HG02759 (cell line): ENCODE data around the gene CCDC171.
A peak's percentile ranks its signal among the peaks of the same experiment; 100 is the strongest.

ENCODE experiments used
- ATAC-seq: cut with Tn5 transposase; IDR thresholded peaks from one replicate; pipeline ENCODE4 v1.9.1; 2021; ENCODE audit warnings: mild to moderate bottlenecking, moderate library complexity; ENCODE audit not compliant: unreplicated experiment

The CCDC171 gene

DNA sequence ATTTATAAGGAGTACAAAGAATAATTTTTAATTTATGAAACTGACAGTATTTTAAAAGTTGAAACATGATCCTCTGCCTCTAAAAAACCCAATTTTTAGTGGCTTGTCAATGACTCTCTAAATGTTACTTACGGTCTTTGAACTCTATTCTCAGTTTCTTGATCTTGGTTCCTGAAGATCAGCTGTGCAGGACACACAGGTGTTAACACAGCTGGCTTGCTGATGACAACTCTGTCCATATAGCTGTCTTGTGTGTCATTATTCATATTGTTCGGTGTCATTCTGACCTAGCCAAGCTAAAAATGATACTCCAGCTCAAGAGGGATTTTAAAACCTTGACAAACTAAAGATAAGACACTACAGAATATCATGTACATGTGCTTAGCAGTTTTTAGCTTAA is 314.5 kb downstream of the CCDC171 start:
- no peak for ATAC-seq

DNA sequence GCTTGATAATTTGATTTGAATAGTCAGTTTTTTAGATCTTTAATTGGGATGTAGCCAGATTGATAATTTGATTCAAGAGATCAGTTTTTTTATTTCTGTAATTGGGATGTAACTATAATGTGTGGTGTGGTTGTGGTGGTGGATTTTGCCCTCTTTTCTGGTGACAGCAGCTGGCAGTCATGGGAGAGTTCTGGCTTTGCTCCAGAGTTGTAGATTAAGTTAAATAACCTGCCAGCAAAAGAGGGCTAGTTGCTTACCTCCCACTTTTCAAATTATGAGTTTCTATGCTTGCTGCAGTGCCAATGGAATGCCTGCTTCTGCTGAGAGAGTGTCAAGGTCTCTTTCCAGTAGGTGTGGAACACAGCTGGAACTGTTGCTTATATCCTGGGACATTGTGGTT is 315.1 kb downstream of the CCDC171 start:
- ATAC-seq = no peak

GRCh38 chr9:15873573-15874177 is 320.8 kb downstream of the CCDC171 start:
- peak; percentile 62 for ATAC-seq

DNA sequence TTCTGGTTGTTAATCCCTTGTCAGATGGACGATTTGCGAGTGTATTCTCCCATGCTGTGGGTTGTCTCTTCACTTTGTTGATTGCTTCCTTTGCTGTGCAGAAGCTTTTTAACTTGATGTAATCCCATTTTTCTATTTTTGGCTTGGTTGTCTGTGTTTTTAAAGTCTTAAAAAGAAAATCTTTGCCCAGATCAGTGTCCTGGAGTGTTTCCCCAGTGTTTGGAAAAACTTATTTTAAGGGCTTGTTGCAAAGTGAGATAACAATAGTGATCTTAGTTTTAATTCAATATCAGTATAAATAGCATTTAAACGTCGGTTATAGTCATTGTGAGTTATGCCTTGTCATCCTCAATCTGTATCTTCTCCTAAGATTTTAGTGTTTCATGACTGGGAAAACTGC is 329.5 kb downstream of the CCDC171 start:
- ATAC-seq = no peak

GRCh38 chr9:15882883-15883282 is 330.0 kb downstream of the CCDC171 start:
- ATAC-seq = no peak

GRCh38 chr9:15885464-15885863 is 332.6 kb downstream of the CCDC171 start:
- ATAC-seq = no peak

DNA sequence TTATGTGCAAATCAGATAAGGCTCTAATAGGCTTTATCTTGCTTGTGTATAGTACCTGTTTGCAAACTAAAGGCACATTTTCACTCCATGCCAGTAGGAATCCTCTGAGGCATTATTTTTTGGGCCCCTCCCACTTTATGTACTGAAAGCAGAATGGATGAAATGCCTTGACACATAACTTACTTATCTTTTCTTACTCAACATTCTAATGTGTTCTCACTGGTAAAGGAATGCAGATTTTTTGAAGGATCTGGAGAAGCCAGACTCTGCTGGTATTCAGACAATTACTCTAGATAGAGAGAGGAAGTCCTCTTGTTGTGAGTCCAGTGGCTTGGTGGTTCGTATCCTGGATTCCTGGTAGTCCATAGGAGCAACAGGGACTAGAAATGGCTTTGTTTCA is 336.7 kb downstream of the CCDC171 start:
- no peak for ATAC-seq

- ATAC-seq = no peak
Observed at GRCh38 chr9:15901572-15901971, 348.7 kb downstream of the CCDC171 start.

DNA sequence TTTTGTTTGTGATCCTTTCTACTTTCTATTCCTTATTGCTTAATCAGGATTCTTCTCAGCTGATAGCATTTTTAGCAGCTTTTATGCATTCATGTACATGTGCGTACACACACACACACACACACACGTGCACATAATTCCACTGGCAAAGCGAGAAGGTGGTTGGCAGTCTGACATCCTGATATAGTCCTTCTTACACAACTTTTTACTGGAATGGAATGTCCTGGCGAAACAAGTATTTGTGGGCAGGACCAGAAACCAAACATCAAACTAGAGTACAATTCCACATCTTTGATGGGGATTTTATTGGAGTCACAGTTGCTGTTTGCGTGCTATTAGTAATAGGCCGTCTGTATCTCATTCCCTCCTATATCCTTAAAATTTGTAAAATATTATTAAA is 356.5 kb downstream of the CCDC171 start:
- no peak for ATAC-seq

- ATAC-seq = no peak
Observed at GRCh38 chr9:15915711-15916110, 362.9 kb downstream of the CCDC171 start.

GRCh38 chr9:15927161-15927560 is 374.3 kb downstream of the CCDC171 start:
- no peak for ATAC-seq

GRCh38 chr9:15935661-15936305 is 382.9 kb downstream of the CCDC171 start:
- no peak for ATAC-seq

DNA sequence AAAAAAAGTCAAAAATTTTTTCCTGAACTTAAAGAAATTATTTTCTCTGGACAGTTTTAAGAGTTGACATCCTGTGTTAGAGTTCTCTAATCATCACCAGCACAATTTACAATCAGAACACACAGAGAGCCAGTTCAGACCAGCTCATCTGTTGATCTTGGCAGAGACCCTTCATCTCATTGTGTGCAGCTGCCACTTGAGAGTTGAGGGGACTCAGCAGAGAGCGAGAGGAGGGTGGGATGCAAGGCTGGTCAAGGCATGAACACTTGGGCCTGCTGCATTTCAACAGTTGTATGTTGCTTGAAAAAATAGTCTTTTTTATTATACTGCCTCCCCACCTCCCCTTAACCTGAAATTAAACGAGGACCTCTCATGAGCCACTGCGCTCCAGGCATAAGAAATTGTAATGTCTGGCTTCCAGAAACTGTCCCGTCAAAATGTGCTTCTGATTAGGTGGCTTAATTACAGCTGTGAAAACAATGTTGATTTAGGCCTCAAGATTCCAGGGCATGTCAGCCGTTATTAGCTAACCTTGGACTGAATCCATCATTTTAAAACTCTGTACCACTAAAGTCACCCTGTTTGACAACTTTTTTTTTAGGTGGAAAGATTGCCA is 383.6 kb downstream of the CCDC171 start:
- ATAC-seq = no peak

DNA sequence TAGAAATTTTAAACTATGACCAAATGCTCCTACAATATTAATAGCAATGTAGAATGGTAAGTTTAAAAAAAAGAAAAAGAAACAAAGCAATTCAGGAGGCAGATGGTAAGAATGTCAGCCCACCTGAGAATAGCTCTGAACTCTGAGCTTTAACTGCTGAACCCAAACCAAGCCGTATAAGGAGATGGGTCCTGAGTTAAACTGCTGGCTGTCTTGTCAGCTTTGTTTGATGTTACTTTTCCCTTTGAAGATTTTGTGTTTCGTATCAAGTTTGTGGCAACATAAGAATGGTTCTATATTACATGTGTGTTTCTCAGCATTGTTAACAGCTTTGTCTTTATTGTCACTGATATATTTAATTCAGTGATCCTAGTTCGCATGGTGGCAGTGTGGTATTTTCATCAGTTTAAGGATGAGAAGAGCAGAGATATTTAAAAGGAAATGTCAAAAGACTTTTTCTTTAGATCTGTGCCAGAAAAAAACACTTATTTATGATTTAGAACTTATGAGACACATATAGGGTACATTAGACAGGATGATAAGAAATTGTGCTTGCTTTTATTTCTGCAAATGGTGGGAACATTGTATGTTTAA is 390.1 kb downstream of the CCDC171 start:
- no peak for ATAC-seq

DNA sequence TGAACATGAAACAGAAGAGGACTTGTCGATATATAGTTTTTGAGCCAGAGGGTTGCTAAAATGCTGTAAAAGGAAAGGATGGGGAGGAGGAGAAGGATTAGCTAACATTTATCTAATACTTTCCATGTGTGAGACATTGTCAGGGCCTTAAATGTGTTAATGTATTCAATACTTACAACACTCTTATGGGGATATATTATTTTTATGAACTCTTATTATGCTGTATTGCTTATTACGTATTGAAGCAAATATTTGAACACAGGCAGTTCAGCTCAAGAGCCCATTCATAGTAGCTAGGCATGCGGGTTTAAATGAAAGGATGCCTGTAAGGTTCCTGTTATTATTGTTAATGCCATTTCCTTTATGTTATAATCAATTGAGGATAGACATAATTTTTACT is 391.5 kb downstream of the CCDC171 start:
- ATAC-seq = no peak

DNA sequence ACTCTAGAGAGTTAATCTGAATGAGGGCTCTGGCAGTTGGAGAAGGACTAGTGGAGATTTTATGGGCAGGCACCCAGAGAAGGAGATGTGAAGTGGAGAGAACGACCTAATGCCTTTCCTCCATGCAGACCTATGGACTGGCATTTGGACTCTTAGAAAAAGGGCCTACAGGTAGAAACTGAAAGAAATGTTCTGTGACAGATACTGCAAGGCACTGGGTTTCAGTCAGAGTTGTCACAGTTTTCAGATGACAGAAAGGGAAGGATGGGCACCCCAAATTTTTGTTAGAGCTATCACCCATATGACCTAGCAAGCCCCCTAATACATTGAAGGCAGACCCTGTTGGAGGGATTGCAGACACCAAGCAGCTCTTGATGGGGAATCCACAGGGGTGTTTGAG is 406.8 kb downstream of the CCDC171 start:
- ATAC-seq = no peak

DNA sequence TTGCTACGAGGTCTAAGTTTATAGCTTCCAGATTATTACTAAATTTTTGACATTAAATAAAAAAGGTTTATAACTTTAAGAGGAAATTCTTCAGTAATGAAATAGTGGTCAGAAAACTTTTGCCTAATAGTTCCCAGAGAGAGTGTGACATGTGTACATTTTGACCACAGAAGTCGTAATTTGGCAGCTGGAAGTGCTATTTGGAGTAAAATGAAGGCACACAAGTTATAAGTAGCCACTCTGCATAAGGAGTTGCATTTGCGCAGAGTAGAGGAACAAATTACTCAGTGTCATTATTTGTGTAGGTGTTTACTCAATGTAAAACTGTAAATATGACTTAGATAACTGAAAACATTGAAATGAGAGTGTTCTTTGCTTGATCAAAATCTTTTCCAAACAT is 408.4 kb downstream of the CCDC171 start:
- no peak for ATAC-seq

DNA sequence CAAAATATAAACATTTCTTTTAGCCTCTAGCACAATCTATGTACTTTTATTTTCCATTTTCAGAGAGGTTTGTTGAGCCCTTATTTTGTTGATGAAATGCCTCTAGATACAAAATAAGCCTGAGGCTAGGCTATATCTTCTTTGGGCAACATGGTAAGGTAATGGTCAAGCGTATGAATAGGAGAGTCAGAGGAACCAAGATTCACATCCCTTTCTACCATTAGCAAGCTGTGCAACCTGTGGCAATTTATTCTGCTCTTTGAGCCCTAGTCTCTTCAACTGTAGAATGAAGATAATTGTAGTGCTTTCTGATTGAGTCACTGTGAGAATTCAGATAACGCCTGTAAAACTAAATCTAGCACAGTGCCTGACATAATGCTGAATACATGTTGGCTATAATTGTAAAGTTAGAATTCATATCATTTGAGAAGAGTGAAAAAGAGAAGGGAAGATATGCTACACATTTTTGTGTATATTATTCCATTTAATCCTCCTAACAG is 412.5 kb downstream of the CCDC171 start:
- ATAC-seq = no peak

DNA sequence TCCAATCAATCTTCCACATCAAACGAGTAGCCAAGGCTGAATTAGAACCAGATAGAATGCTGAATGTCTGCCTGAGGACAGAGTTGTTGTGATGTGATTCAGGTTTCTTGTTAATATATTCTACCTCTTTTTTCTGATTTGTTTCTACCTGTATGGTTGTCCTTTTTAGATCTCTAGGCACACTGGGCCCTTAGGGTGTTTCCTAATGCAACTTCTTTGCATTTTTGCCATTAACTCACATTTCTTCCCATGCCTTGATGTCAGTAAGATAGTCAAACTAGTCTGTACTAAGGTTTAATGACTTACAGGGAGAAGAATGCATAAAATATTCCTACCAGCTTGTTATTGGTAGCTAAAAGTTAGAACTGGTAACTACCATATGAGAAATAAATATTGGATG is 413.6 kb downstream of the CCDC171 start:
- no peak for ATAC-seq

DNA sequence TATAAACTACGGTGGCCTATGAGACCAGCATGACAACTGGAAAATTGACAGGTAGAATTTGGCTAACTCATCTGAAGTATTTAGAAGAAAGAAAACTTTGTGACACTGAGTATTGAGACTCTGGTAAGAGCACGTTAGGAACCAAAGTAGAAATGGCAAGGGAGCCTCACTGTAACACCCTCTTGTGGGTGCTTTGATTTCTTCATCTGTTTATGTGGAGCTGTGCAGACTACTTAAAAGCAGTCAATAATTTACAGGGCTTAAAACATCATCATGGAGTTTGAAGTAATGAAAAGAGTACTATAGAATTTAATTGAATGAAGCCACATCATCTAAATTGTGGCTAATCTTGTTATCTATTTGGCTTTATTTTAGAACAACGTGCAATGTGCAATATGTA is 414.2 kb downstream of the CCDC171 start:
- no peak for ATAC-seq

- ATAC-seq = no peak
Observed at GRCh38 chr9:15972760-15973159, 419.9 kb downstream of the CCDC171 start.
